ENCODE data around the gene RIC3.

DNA sequence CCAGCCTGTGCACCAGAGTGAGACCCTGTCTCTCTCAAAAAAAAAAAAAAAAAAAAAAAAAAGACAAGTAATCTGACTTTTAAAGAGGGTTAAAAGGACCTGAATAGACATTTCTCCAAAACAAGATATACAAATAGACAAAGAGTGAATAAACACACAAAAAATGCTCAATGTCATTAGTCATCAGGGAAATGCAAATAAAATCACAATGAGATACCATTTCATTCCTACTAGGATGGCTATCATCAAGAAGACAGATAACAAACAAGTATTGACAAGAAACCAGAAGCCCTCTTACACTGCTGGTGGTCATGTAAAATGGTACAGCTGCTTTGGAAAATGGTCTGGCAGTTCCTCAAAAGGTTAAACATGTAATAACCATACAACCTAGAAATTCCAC, 4.1 kb downstream of the RIC3 start:
- no peak for TF ChIP-seq CTCF (IDR thresholded peaks at IDR 0.05 in 8 of 11, conservative IDR thresholded peaks at IDR 0.05 in 3 of 11)
- TF ChIP-seq POLR2A (IDR thresholded peaks at IDR 0.05), result no peak
- TF ChIP-seq POLR2AphosphoS5 (IDR thresholded peaks at IDR 0.05), result no peak
